NT2/D1 (cell line): ENCODE data around the gene MIX23.

Experiments
- DNase-seq: peaks from one replicate; pipeline ENCODE4 v3.0.0-alpha.2; 2011; ENCODE audit warnings: low read depth, low spot score
- H3K27me3 ChIP-seq: 2 replicates; pipeline ENCODE4 v1.6.0; 2011; ENCODE audit warnings: mild to moderate bottlenecking; ENCODE audit not compliant: insufficient read length, insufficient read depth
- H3K36me3 ChIP-seq: 2 replicates; pipeline ENCODE4 v1.6.1; 2011; ENCODE audit warnings: mild to moderate bottlenecking, low read length, mixed read lengths; ENCODE audit not compliant: insufficient read depth, insufficient read length
- H3K4me1 ChIP-seq: 2 replicates; pipeline ENCODE4 v1.5.1; 2011; ENCODE audit not compliant: insufficient read depth, insufficient read length
- H3K4me3 ChIP-seq: 2 replicates; pipeline ENCODE4 v1.5.1; 2011; ENCODE audit warnings: low read depth; ENCODE audit not compliant: insufficient read length
- H3K9ac ChIP-seq: 2 replicates; pipeline ENCODE4 v1.6.0; 2011; ENCODE audit warnings: low read depth; ENCODE audit not compliant: insufficient read length
- H3K9me3 ChIP-seq: 2 replicates; pipeline ENCODE4 v1.5.1; 2011; ENCODE audit warnings: mild to moderate bottlenecking, low read length; ENCODE audit not compliant: insufficient read depth
- SUZ12 ChIP-seq: IDR thresholded peaks from 2 replicates; pipeline ENCODE4 v1.6.1; 2011; ENCODE audit not compliant: insufficient read length, insufficient read depth; ENCODE audit errors: extremely low read depth
- YY1 ChIP-seq: IDR thresholded peaks from 2 replicates; pipeline ENCODE4 v1.6.1; 2011; ENCODE audit not compliant: insufficient read length, insufficient read depth
- ZNF274 ChIP-seq: IDR thresholded peaks from 2 replicates; pipeline ENCODE4 v1.6.1; 2011; ENCODE audit warnings: mild to moderate bottlenecking, low read depth, low read length

Gene MIX23

GRCh38 chr3:122310361-122310760 is 72.7 kb downstream of the MIX23 start:
- Histone ChIP-seq H3K4me3 (no peak overlapping the region), H3K9ac (no peak overlapping the region), H3K36me3 (no peaks in the 10 kb centered on the region), H3K27me3 (no peaks in the 10 kb centered on the region), H3K9me3 (no peaks in the 10 kb centered on the region), H3K4me1 (no peaks in the 10 kb centered on the region)
- TF ChIP-seq SUZ12: no peak
- TF ChIP-seq YY1: no peak
- no peak for TF ChIP-seq ZNF274
- DNase-seq: no peak
